Loucy (cell line): ENCODE measurements around the gene CELF2.

ENCODE experiments used
- EZH2phosphoT487 ChIP-seq: fragments of 200-600 bp; IDR thresholded peaks from 2 replicates; pipeline ENCODE4 v1.6.1; 2018; ENCODE audit warnings: antibody characterized with exemption, mild to moderate bottlenecking, moderate library complexity, borderline replicate concordance
- TF ChIP-seq, protein P1 (sequence below): fragments of 200-600 bp; sonication (generic); conservative IDR thresholded peaks from 2 replicates; pipeline ENCODE4 v1.5.1; 2014; ENCODE audit warnings: mild to moderate bottlenecking, antibody characterized with exemption, low read length

- TF ChIP-seq EZH2phosphoT487 = no peak
- TF ChIP-seq, protein P1, sequence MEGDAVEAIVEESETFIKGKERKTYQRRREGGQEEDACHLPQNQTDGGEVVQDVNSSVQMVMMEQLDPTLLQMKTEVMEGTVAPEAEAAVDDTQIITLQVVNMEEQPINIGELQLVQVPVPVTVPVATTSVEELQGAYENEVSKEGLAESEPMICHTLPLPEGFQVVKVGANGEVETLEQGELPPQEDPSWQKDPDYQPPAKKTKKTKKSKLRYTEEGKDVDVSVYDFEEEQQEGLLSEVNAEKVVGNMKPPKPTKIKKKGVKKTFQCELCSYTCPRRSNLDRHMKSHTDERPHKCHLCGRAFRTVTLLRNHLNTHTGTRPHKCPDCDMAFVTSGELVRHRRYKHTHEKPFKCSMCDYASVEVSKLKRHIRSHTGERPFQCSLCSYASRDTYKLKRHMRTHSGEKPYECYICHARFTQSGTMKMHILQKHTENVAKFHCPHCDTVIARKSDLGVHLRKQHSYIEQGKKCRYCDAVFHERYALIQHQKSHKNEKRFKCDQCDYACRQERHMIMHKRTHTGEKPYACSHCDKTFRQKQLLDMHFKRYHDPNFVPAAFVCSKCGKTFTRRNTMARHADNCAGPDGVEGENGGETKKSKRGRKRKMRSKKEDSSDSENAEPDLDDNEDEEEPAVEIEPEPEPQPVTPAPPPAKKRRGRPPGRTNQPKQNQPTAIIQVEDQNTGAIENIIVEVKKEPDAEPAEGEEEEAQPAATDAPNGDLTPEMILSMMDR = no peak
Measured at GRCh38 chr10:11193001-11193551, 175.4 kb downstream of the CELF2 start.
